Prostate gland (tissue), 2 donors: Measurements from ENCODE around the gene SPINK6. TPM values are rescaled to one million over a fixed set of nuclear protein-coding genes. Genes with fewer than 3 reads are reported as not detected.

Source experiments
- DNase-seq: peaks from one replicate; pipeline ENCODE4 v3.0.0-alpha.2; 2019; ENCODE audit warnings: low spot score
- H3K27ac ChIP-seq, 2 donors: fragments of 200-600 bp; sonication (generic); 2 replicates each; pipeline ENCODE4 v1.5.1; 2017 to 2019
- H3K27me3 ChIP-seq: fragments of 200-600 bp; sonication (generic); replicated peaks from 2 replicates; pipeline ENCODE4 v1.5.1; 2019; ENCODE audit not compliant: insufficient read depth
- H3K36me3 ChIP-seq, 2 donors: fragments of 200-600 bp; sonication (generic); 1 replicate in 1 of 2; 2 replicates in 1 of 2; pipeline versions ENCODE4 v1.5.1 to v1.8.1; 2017 to 2019
- H3K4me1 ChIP-seq: fragments of 200-600 bp; sonication (generic); replicated peaks from 2 replicates; pipeline ENCODE4 v1.5.1; 2019
- H3K4me3 ChIP-seq, 2 donors: fragments of 200-600 bp; sonication (generic); 2 replicates each; pipeline ENCODE4 v1.5.1; 2017 to 2019
- H3K9me3 ChIP-seq: fragments of 200-600 bp; sonication (generic); 2 replicates; pipeline ENCODE4 v1.5.1; 2017
- CTCF ChIP-seq, 4 experiments: fragments of 200-600 bp in 2 of 4; fragments of 450-650 bp in 2 of 4; sonication (generic) in 2 of 4; IDR thresholded peaks; 1 replicate in 3 of 4; 2 replicates in 1 of 4; pipeline ENCODE4 v1.5.1; 2016 to 2019; ENCODE audit warnings: antibody characterized with exemption in 4 of 4, mild to moderate bottlenecking in 2 of 4, moderate library complexity in 2 of 4
- POLR2A ChIP-seq: fragments of 450-650 bp; IDR thresholded peaks from one replicate; pipeline ENCODE4 v1.6.1; 2016; ENCODE audit warnings: antibody characterized with exemption, mild to moderate bottlenecking
- POLR2AphosphoS5 ChIP-seq: sonication (generic); formaldehyde crosslinking; IDR thresholded peaks from one replicate; pipeline ENCODE4 v1.6.1; 2017; ENCODE audit warnings: antibody characterized with exemption
- WGBS: methylation state at CpG from one replicate; pipeline ENCODE4 v1.1.5; 2018; 5-methylcytosine and 5-hydroxymethylcytosine counted together
- intact Hi-C: fragments of 100-400 bp; cut with DNase I; formaldehyde crosslinking; loops from one replicate; pipeline ENCODE4 v1.14.2; 2022
- total RNA-seq, 2 donors: library from RNA; depleted of rRNA; stranded (reverse); fragments of >200 nt; gene quantifications; one replicate each; pipeline ENCODE4 v1.1.0, GENCODE V29; 2016

The SPINK6 gene
- total RNA-seq, 2 donors from 2014 or later: not detected

- no peaks in the 10 kb centered on the region for H3K27me3 ChIP-seq
- H3K4me1 ChIP-seq: no peaks in the 10 kb centered on the region
- no peak overlapping the region for H3K4me3 ChIP-seq
- no peak overlapping the region for H3K27ac ChIP-seq
- WGBS: 37% methylated on average over 4 of the region's 4 CpGs
- TF ChIP-seq POLR2A: no peak
- no peak for TF ChIP-seq CTCF (IDR thresholded peaks at IDR 0.05)
- no peak for TF ChIP-seq POLR2AphosphoS5
- no peak for DNase-seq
- no peaks in the 10 kb centered on the region for H3K36me3 ChIP-seq
- intact Hi-C loops: no loop called here
- no peaks in the 10 kb centered on the region for H3K9me3 ChIP-seq
Measured at GRCh38 chr5:148166550-148167283, 36.1 kb upstream of the SPINK6 start.

- Histone ChIP-seq H3K27ac (no peak within 1 kb of the TSS), H3K27me3 (no peaks in the 10 kb centered on the region), H3K36me3 (no peaks in the 10 kb centered on the region), H3K9me3 (no peaks in the 10 kb centered on the region), H3K4me3 (no peak within 1 kb of the TSS), H3K4me1 (no peaks in the 10 kb centered on the region)
- TF ChIP-seq POLR2A (no peak), POLR2AphosphoS5 (no peak), CTCF (IDR thresholded peaks at IDR 0.05) (no peak)
- no peak for DNase-seq
- WGBS: 100% methylated on average over 1 of the region's 1 CpG
- intact Hi-C loops: no loop called here
Measured at GRCh38 chr5:148168246-148168645, 34.6 kb upstream of the SPINK6 start, which contains the start of gene SPINK14. SPINK14 (plus strand) TSS chr5:148168546; CDS start chr5:148169733, 1,187 bp downstream.

DNA sequence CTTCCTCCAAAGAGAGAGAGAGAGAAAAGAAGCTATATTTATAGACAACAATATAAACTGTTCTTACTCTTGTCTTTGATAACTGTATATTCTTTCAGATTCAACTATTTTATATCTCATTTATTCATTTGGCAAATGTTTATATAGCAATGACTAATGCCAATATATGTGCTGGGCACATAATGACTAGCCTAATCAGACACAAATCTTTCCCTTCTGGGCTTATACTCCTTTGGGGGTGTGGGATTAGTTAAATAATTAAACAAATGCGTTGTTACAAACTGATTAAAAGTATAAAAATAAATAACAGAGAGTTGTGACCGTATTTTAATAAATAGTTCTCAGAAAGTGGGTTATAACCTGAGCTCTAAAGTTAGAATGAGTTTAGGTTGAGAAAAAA is 30.5 kb upstream of the SPINK6 start:
- WGBS: 52% methylated on average over 2 of the region's 2 CpGs
- no peaks in the 10 kb centered on the region for H3K9me3 ChIP-seq
- intact Hi-C loops: no loop called here
- H3K36me3 ChIP-seq: no peaks in the 10 kb centered on the region
- no peak for DNase-seq
- H3K27me3 ChIP-seq: no peaks in the 10 kb centered on the region
- H3K4me1 ChIP-seq: no peaks in the 10 kb centered on the region
- no peak overlapping the region for H3K27ac ChIP-seq
- TF ChIP-seq POLR2AphosphoS5 (no peak), CTCF (IDR thresholded peaks at IDR 0.05) (no peak), POLR2A (no peak)
- H3K4me3 ChIP-seq: no peak overlapping the region

DNA sequence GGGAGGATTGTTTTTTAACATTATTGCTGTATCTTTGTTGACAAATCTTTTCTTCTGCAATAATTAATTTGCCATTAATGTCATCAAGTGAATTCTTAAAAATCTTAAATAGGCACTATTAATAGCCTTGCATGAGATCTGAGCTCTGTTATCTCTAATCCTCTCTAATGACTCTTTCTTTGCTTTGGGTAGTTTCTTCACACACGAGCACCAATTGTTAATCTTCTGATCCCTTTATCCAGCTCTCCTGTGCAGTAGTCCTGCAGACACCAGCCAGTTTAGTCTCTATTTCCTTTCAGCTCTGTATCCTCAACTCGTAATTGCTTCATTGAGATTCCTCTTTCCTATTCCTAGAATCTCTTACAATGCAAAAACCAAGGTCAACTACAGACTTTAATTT is 26.4 kb upstream of the SPINK6 start:
- intact Hi-C loops: loop anchor here (5.0 kb wide), 1 partner anchor 556 kb away; no protein-coding TSS in a partner anchor
- Histone ChIP-seq H3K27ac (no peak overlapping the region), H3K36me3 (no peaks in the 10 kb centered on the region), H3K4me1 (no peaks in the 10 kb centered on the region), H3K27me3 (no peaks in the 10 kb centered on the region), H3K4me3 (no peak overlapping the region), H3K9me3 (no peaks in the 10 kb centered on the region)
- WGBS: 49% methylated on average over 2 of the region's 2 CpGs
- TF ChIP-seq CTCF (IDR thresholded peaks at IDR 0.05): no peak
- no peak for TF ChIP-seq POLR2A
- TF ChIP-seq POLR2AphosphoS5: no peak
- no peak for DNase-seq

DNA sequence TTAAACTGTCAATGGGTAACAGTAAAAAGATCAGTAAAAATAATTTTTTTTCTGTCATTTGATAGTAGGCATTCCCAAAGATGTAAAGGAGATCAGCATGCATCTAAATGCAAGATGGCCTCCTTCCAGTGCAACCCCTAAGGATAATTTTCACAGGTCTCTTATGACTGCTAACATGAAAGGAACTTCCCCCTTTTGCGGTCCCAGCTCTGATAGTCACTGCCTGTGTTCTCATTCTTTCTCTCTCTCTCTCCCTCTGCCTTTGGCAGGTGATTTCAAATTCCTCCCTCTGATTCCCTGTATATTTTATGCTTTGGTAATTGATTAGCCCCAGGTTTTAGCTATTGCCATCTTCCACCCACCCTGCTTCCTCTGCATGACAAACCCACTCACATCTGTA is 25.6 kb upstream of the SPINK6 start:
- DNase-seq: no peak
- Histone ChIP-seq H3K27me3 (no peaks in the 10 kb centered on the region), H3K27ac (no peak overlapping the region), H3K4me1 (no peaks in the 10 kb centered on the region), H3K4me3 (no peak overlapping the region), H3K36me3 (no peaks in the 10 kb centered on the region), H3K9me3 (no peaks in the 10 kb centered on the region)
- intact Hi-C loops: loop anchor here (5.0 kb wide), 1 partner anchor 555 kb away; no protein-coding TSS in a partner anchor
- no peak for TF ChIP-seq POLR2AphosphoS5
- no peak for TF ChIP-seq POLR2A
- TF ChIP-seq CTCF (IDR thresholded peaks at IDR 0.05): no peak
- 87% methylated on average over 1 of the region's 1 CpG for WGBS
